Caco-2 (cell line): ENCODE results near the gene ANO10. TPM values are rescaled to one million over a fixed set of nuclear protein-coding genes. Genes with fewer than 3 reads are reported as not detected.

ENCODE experiments used
- BruUV-seq: library from RNA; stranded (reverse); fragments of 400-500 nt; replicated peaks from 2 replicates; lab custom pipeline; 2021; lab: Mats Ljungman, UMichigan
- CTCF ChIA-PET: fragments of 300-600 bp; sonication (Branson Sonifier 250); formaldehyde crosslinking; loops from one replicate; lab custom pipeline; 2022; ENCODE audit warnings: antibody characterized with exemption; lab: Charles Lee
- POLR2A ChIA-PET: fragments of 300-600 bp; sonication (Branson Sonifier 250); formaldehyde crosslinking; loops from one replicate; lab custom pipeline; 2022; ENCODE audit warnings: antibody characterized with exemption; lab: Charles Lee
- DNase-seq, 2 experiments: peaks; one replicate each; pipeline versions ENCODE4 v3.0.0 to v3.0.0-alpha.2; 2020 to 2022
- H3K27me3 ChIP-seq: replicated peaks from 2 replicates; pipeline ENCODE4 v1.6.0; 2011; ENCODE audit warnings: low read length; ENCODE audit not compliant: control insufficient read depth, insufficient read depth
- H3K36me3 ChIP-seq: 2 replicates; pipeline ENCODE4 v1.5.1; 2011; ENCODE audit warnings: low read length; ENCODE audit not compliant: control insufficient read depth, insufficient read depth
- H3K4me1 ChIP-seq: fragments of 250-450 bp; sonication (Bioruptor Pico); 2 replicates; pipeline ENCODE4 v1.5.1; 2020; ENCODE audit warnings: mild to moderate bottlenecking
- H3K4me3 ChIP-seq: 2 replicates; pipeline ENCODE4 v1.5.1; 2011; ENCODE audit warnings: low read depth, mild to moderate bottlenecking, control low read depth, low read length
- H3K9me3 ChIP-seq: fragments of 250-450 bp; sonication (Bioruptor Pico); 2 replicates; pipeline ENCODE4 v1.5.1; 2020; ENCODE audit warnings: mild to moderate bottlenecking, moderate library complexity
- H3K27ac Mint-ChIP-seq: one replicate; pipeline ENCODE4 v1.8.0; 2022; ENCODE audit warnings: mixed read lengths; ENCODE audit not compliant: unreplicated experiment
- H3K27me3 Mint-ChIP-seq: one replicate; pipeline ENCODE4 v1.8.0; 2022; ENCODE audit warnings: mixed read lengths; ENCODE audit not compliant: insufficient read depth, unreplicated experiment
- H3K36me3 Mint-ChIP-seq: one replicate; pipeline ENCODE4 v1.8.0; 2022; ENCODE audit warnings: mild to moderate bottlenecking, mixed read lengths; ENCODE audit not compliant: insufficient read depth, unreplicated experiment
- H3K4me1 Mint-ChIP-seq: one replicate; pipeline ENCODE4 v1.8.0; 2022; ENCODE audit warnings: low read depth, mixed read lengths; ENCODE audit not compliant: unreplicated experiment
- H3K4me3 Mint-ChIP-seq: one replicate; pipeline ENCODE4 v1.8.0; 2022; ENCODE audit warnings: mild to moderate bottlenecking, moderate library complexity, mixed read lengths; ENCODE audit not compliant: unreplicated experiment
- H3K9me3 Mint-ChIP-seq: one replicate; pipeline ENCODE4 v1.8.0; 2022; ENCODE audit warnings: mixed read lengths; ENCODE audit not compliant: unreplicated experiment
- intact Hi-C: fragments of 100-400 bp; cut with micrococcal nuclease; formaldehyde crosslinking; loops from one replicate; pipeline ENCODE4 v1.10.0; 2022; ENCODE audit not compliant: unreplicated experiment
- total RNA-seq: library from RNA; stranded (reverse); gene quantifications from 2 replicates; pipeline ENCODE4 v1.2.3, GENCODE V29; 2022
- TF ChIP-seq, protein P1 (sequence below), 2 experiments: fragments of 200-600 bp in 1 of 2; IDR thresholded peaks; 1 replicate in 1 of 2; 2 replicates in 1 of 2; pipeline versions ENCODE4 v1.5.1 to v1.8.0; 2011 to 2022; ENCODE audit warnings: antibody characterized with exemption in 1 of 2, control low read depth in 1 of 2, inconsistent platforms in 1 of 2, low read depth in 1 of 2, low read length in 1 of 2, mild to moderate bottlenecking in 1 of 2, moderate library complexity in 1 of 2; ENCODE audit not compliant: insufficient read depth in 1 of 2, severe bottlenecking in 1 of 2, unreplicated experiment in 1 of 2

ANO10 gene
- total RNA-seq, 1 experiment from 2014 or later, result 24.1 TPM

GRCh38 chr3:43406643-43407023, 215.2 kb downstream of the ANO10 start:
- CTCF ChIA-PET, result no interaction called here
- H3K4me1 ChIP-seq, result no peaks in the 10 kb centered on the region
- Mint-ChIP-seq H3K27me3 (no peaks in the 10 kb centered on the region), H3K4me1 (no peaks in the 10 kb centered on the region), H3K9me3 (no peaks in the 10 kb centered on the region), H3K4me3 (no peak overlapping the region), H3K27ac (no peak overlapping the region), H3K36me3 (no peaks in the 10 kb centered on the region)
- no peaks in the 10 kb centered on the region for H3K36me3 ChIP-seq
- POLR2A ChIA-PET, result no interaction called here
- H3K9me3 ChIP-seq, result no peaks in the 10 kb centered on the region
- no TSS peak for BruUV-seq
- intact Hi-C loops, result no loop called here
- no peak overlapping the region for H3K4me3 ChIP-seq
- H3K27me3 ChIP-seq, result no peaks in the 10 kb centered on the region
- DNase-seq, result no peak
- TF ChIP-seq, protein P1, sequence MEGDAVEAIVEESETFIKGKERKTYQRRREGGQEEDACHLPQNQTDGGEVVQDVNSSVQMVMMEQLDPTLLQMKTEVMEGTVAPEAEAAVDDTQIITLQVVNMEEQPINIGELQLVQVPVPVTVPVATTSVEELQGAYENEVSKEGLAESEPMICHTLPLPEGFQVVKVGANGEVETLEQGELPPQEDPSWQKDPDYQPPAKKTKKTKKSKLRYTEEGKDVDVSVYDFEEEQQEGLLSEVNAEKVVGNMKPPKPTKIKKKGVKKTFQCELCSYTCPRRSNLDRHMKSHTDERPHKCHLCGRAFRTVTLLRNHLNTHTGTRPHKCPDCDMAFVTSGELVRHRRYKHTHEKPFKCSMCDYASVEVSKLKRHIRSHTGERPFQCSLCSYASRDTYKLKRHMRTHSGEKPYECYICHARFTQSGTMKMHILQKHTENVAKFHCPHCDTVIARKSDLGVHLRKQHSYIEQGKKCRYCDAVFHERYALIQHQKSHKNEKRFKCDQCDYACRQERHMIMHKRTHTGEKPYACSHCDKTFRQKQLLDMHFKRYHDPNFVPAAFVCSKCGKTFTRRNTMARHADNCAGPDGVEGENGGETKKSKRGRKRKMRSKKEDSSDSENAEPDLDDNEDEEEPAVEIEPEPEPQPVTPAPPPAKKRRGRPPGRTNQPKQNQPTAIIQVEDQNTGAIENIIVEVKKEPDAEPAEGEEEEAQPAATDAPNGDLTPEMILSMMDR (IDR thresholded peaks at IDR 0.05; ENCODE audit: insufficient read depth in 1 of 2, low read depth in 1 of 2, low read length in 1 of 2, severe bottlenecking in 1 of 2, unreplicated experiment in 1 of 2), result no peak

- Mint-ChIP-seq H3K27ac (no peak overlapping the region), H3K27me3 (no peaks in the 10 kb centered on the region), H3K36me3 (no peaks in the 10 kb centered on the region), H3K4me3 (no peak overlapping the region), H3K4me1 (no peaks in the 10 kb centered on the region), H3K9me3 (no peaks in the 10 kb centered on the region)
- POLR2A ChIA-PET, result no interaction called here
- CTCF ChIA-PET, result no interaction called here
- Histone ChIP-seq H3K36me3 (no peaks in the 10 kb centered on the region), H3K4me3 (no peak overlapping the region), H3K27me3 (no peaks in the 10 kb centered on the region), H3K4me1 (0 out of 2 replicates have a peak, but pooled peaks cover 1% of the 10 kb centered on the region), H3K9me3 (no peaks in the 10 kb centered on the region)
- DNase-seq, result no peak
- no TSS peak for BruUV-seq
- TF ChIP-seq, protein P1 (IDR thresholded peaks at IDR 0.05; ENCODE audit: insufficient read depth in 1 of 2, low read depth in 1 of 2, low read length in 1 of 2, severe bottlenecking in 1 of 2, unreplicated experiment in 1 of 2), result no peak
- intact Hi-C loops, result no loop called here
These were observed 215.7 kb downstream of the ANO10 start for GRCh38 chr3:43405888-43406642.

DNA sequence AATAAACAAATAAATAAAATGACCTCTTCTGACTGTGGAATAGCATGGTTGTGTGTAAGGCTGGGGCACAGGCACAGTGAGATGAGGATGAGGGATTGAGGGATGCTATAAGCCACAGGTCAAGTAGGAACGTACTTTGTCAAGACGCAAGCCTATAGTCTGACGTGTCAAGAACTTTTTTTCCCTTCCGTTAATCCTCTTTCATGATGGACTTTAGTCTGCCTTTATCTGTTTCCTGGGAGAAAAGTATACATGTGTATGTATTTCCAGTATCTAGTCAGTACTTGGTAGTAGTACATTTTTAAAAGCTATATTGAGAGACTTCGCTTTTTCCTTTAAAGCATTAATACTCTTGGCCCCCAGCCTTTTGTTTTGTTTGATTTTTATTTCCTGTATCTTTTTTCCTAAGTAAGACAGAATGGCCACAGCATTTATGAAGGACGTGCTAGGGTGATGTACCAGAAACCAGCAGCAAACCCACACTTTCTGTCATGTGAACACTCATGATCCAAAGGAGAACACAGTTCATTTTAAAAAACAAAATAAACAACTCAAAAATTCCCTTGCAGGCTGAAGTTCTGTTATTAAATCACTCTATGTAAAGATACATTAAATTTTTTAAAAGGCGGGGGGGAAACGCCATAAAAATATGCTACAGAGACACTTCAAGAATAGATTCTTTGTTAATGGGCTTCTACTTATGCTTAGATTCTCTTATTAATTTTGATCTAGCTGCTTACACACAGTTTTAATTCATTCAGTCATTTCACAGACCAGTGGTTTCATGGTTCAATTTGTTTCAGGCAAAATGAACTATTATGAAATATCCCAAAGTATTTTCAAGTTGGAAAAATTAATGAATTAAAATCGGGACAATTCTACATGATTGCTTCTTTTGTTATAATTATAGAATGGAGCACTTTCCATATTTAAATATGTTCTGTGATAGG, 220.8 kb downstream of the ANO10 start:
- no TSS peak for BruUV-seq
- ChIA-PET POLR2A (no interaction called here), CTCF (no interaction called here)
- no peak for DNase-seq
- Mint-ChIP-seq H3K36me3 (no peaks in the 10 kb centered on the region), H3K9me3 (no peaks in the 10 kb centered on the region), H3K4me3 (no peak overlapping the region), H3K27ac (no peak overlapping the region), H3K4me1 (no peaks in the 10 kb centered on the region), H3K27me3 (no peaks in the 10 kb centered on the region)
- intact Hi-C loops, result no loop called here
- Histone ChIP-seq H3K27me3 (no peaks in the 10 kb centered on the region), H3K9me3 (no peaks in the 10 kb centered on the region), H3K4me3 (no peak overlapping the region), H3K4me1 (0 out of 2 replicates have a peak, but pooled peaks cover 7% of the 10 kb centered on the region), H3K36me3 (no peaks in the 10 kb centered on the region)
- TF ChIP-seq, protein P1 (IDR thresholded peaks at IDR 0.05; ENCODE audit: insufficient read depth in 1 of 2, low read depth in 1 of 2, low read length in 1 of 2, severe bottlenecking in 1 of 2, unreplicated experiment in 1 of 2), result no peak
